ENCODE measurements around the gene STRA6.

DNA sequence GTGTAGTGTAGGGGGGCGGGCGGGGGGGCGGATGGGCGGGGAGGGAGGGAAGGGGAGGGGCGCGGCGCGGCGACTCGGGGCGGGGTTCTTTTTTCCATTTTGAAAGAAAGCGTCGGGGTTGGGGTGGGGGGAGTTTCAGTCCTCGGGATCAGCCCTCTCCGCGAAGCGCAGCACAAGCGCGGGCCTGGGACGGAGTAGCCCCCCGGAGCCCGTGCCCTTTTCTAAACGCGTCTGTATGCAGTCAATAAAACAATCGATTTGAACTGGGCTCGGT, 66.1 kb downstream of the STRA6 start:
- TF ChIP-seq, protein P1, sequence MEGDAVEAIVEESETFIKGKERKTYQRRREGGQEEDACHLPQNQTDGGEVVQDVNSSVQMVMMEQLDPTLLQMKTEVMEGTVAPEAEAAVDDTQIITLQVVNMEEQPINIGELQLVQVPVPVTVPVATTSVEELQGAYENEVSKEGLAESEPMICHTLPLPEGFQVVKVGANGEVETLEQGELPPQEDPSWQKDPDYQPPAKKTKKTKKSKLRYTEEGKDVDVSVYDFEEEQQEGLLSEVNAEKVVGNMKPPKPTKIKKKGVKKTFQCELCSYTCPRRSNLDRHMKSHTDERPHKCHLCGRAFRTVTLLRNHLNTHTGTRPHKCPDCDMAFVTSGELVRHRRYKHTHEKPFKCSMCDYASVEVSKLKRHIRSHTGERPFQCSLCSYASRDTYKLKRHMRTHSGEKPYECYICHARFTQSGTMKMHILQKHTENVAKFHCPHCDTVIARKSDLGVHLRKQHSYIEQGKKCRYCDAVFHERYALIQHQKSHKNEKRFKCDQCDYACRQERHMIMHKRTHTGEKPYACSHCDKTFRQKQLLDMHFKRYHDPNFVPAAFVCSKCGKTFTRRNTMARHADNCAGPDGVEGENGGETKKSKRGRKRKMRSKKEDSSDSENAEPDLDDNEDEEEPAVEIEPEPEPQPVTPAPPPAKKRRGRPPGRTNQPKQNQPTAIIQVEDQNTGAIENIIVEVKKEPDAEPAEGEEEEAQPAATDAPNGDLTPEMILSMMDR (IDR thresholded peaks at IDR 0.05 in 8 of 11, conservative IDR thresholded peaks at IDR 0.05 in 3 of 11), result no peak
- no peak for TF ChIP-seq POLR2A (IDR thresholded peaks at IDR 0.05)

Measured in spleen (tissue), 7 donors.